AG04450 (cell line): Measurements from ENCODE around the gene MRPL48. TPM values are rescaled to one million over a fixed set of nuclear protein-coding genes. Genes with fewer than 3 reads are reported as not detected.

Source experiments
- CTCF ChIA-PET: fragments of 300-600, 350-600 bp; formaldehyde crosslinking; extraction: SDS; loops from one replicate; lab custom pipeline; 2022; ENCODE audit warnings: antibody characterized with exemption, inconsistent platforms; lab: Charles Lee
- POLR2A ChIA-PET: fragments of 350-600 bp; formaldehyde crosslinking; extraction: SDS; loops from one replicate; lab custom pipeline; 2021; ENCODE audit warnings: antibody characterized with exemption, inconsistent platforms; lab: Yijun Ruan, JAX
- DNase-seq: peaks from one replicate; pipeline ENCODE4 v3.0.0-alpha.2; 2011; ENCODE audit warnings: low read depth, low spot score
- H3K27ac ChIP-seq: one replicate; pipeline ENCODE4 v1.5.1; 2012; ENCODE audit warnings: low read depth, low read length, control low read depth
- H3K27me3 ChIP-seq: one replicate; pipeline ENCODE4 v1.6.0; 2012; ENCODE audit warnings: low read length; ENCODE audit not compliant: control insufficient read depth, insufficient read depth
- H3K4me3 ChIP-seq: 2 replicates; pipeline ENCODE4 v1.5.1; 2011; ENCODE audit warnings: mild to moderate bottlenecking, low read depth, low read length, control low read depth
- H3K9me3 ChIP-seq: 2 replicates; pipeline ENCODE4 v1.5.1; 2012; ENCODE audit warnings: low read length; ENCODE audit not compliant: control insufficient read depth, insufficient read depth
- polyA plus RNA-seq: library from polyadenylated mRNA; depleted of rRNA; stranded (reverse); fragments of >200 nt; gene quantifications from 2 replicates; pipeline ENCODE4 v1.2.3, GENCODE V29; 2011; rRNA removed
- TF ChIP-seq, protein P1 (sequence below): IDR thresholded peaks from 2 replicates; pipeline ENCODE4 v1.5.1; 2011; ENCODE audit warnings: low read depth, low read length, control low read depth, inconsistent platforms

The MRPL48 gene
- polyA plus RNA-seq, 1 experiment: 65.7 TPM

DNA sequence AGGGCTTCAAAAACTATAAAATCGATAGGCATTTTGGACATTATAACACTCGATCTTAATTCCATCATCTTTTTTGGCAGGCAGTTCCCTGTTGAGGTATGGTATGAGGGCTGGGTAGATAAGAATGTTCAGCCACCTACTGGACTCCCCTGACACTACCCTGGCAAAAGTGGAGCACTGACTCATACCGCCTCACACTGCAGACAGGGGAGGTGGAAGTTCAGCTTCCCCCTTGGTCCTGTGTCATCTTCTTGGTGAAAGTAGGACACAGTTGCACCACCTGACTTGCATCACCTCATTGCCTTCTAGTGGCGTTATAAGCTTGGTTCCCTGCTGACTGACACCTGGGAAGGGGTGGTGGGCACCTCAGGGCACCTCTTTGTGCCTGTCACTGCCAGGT lies 119.5 kb downstream of the MRPL48 start:
- Histone ChIP-seq H3K4me3 (no peak overlapping the region), H3K27ac (no peak overlapping the region), H3K27me3 (no peaks in the 10 kb centered on the region), H3K9me3 (no peaks in the 10 kb centered on the region)
- TF ChIP-seq, protein P1, sequence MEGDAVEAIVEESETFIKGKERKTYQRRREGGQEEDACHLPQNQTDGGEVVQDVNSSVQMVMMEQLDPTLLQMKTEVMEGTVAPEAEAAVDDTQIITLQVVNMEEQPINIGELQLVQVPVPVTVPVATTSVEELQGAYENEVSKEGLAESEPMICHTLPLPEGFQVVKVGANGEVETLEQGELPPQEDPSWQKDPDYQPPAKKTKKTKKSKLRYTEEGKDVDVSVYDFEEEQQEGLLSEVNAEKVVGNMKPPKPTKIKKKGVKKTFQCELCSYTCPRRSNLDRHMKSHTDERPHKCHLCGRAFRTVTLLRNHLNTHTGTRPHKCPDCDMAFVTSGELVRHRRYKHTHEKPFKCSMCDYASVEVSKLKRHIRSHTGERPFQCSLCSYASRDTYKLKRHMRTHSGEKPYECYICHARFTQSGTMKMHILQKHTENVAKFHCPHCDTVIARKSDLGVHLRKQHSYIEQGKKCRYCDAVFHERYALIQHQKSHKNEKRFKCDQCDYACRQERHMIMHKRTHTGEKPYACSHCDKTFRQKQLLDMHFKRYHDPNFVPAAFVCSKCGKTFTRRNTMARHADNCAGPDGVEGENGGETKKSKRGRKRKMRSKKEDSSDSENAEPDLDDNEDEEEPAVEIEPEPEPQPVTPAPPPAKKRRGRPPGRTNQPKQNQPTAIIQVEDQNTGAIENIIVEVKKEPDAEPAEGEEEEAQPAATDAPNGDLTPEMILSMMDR: peak; percentile 19; the same call in 1 of the 2 replicates
- no peak for DNase-seq
- ChIA-PET CTCF (interaction anchor here (0.6 kb wide), 1 partner anchor 376 kb away, joined by 3 read pairs; no protein-coding TSS in a partner anchor), POLR2A (no interaction called here)

DNA sequence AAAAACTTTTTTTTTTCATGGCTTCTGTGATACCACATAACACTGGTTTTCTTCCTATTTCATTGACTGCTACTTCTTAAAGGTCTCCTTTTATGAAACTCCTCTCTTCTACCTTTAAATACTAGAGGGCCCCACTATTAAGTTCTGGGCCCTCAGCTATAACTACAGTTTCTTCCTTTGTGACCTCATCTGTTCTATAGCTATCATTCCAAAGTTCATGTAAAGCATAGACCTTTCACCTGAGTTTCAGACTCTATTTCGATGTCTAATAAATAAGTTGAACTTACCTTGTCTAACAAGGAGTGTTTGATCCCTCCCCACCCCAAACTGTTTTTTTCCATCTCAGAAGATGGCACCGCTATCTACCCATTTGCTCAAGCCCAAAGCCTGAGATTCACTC lies 124.4 kb downstream of the MRPL48 start:
- Histone ChIP-seq H3K27me3 (no peaks in the 10 kb centered on the region), H3K4me3 (no peak overlapping the region), H3K27ac (no peak overlapping the region), H3K9me3 (no peaks in the 10 kb centered on the region)
- DNase-seq: no peak
- ChIA-PET CTCF (interaction anchor here (0.6 to 1.0 kb wide), 2 partner anchors 19 to 432 kb away, joined by 3 to 6 read pairs; no protein-coding TSS in a partner anchor), POLR2A (no interaction called here)
- TF ChIP-seq, protein P1: no peak

DNA sequence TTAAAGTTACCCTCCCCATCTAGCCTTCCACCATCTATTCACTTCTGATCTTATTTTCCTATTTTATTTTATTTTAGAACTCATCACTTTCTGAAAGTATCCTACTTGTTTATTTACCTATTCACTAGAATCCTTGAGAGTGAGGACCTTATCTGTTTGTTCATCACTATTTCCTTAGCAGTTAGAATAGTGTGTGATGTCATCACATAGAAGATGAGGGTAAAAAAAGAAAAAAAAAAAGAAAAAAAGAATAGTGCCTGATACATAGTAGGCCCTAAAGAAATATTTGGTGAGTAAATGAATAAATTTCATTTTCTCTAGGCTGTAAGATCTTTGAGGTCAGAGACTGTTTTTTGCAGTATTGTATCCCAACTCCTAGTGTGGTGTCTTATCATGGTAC lies 125.8 kb downstream of the MRPL48 start:
- Histone ChIP-seq H3K9me3 (no peaks in the 10 kb centered on the region), H3K27me3 (no peaks in the 10 kb centered on the region), H3K4me3 (no peak overlapping the region), H3K27ac (no peak overlapping the region)
- DNase-seq: no peak
- ChIA-PET POLR2A (no interaction called here), CTCF (no interaction called here)
- TF ChIP-seq, protein P1: no peak

DNA sequence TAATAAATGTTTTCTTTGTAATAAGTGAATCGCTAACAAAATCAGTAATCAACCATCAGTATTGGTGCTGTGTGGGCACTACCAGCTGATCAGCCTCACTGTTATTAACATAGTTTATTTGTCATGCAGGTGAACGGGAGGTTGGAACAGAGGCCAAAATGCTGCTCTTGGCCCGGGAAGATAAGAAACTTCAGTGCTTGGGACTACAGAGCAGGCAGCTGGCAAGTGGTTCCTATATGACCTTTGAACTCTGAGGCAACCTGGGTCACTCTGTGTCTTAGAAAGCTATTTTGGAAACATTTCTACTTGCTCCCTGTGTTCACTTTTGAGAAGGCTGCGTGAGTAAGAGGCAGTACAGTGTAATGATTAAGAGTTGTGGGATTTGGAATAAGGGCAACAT lies 126.6 kb downstream of the MRPL48 start:
- H3K27ac ChIP-seq: no peak overlapping the region
- no peaks in the 10 kb centered on the region for H3K9me3 ChIP-seq
- CTCF ChIA-PET: no interaction called here
- TF ChIP-seq, protein P1: no peak
- DNase-seq: no peak
- H3K4me3 ChIP-seq: no peak overlapping the region
- no peaks in the 10 kb centered on the region for H3K27me3 ChIP-seq
- POLR2A ChIA-PET: interaction anchor here (0.7 kb wide), 1 partner anchor 72 kb away, joined by 7 read pairs; no protein-coding TSS in a partner anchor

Other genes starting within 250 kb of the MRPL48 start
- gene FAM168A, start 189.8 kb upstream of the MRPL48 start, polyA plus RNA-seq: 21.3 and 23.6 TPM in 2 replicates
- 0.61 and 0.78 TPM in 2 replicates for gene PLEKHB1, start 141.3 kb upstream of the MRPL48 start, polyA plus RNA-seq
- 97.0 and 153 TPM in 2 replicates for gene RAB6A, start 26.8 kb upstream of the MRPL48 start, polyA plus RNA-seq
- gene COA4, start 89.0 kb downstream of the MRPL48 start, polyA plus RNA-seq: 54.5 and 57.3 TPM in 2 replicates
- 14.4 and 18.5 TPM in 2 replicates for gene PAAF1, start 89.1 kb downstream of the MRPL48 start, polyA plus RNA-seq
- 0.11 and 0.17 TPM in 2 replicates for gene DNAJB13, start 163.2 kb downstream of the MRPL48 start, polyA plus RNA-seq
- 4.7 and 5.9 TPM in 2 replicates for gene UCP2, start 195.0 kb downstream of the MRPL48 start, polyA plus RNA-seq
- 0.41 and 0.53 TPM in 2 replicates for gene UCP3, start 221.2 kb downstream of the MRPL48 start, polyA plus RNA-seq